GM12872 (cell line): ENCODE data around the gene FAM135A.

Source experiments
- CTCF ChIP-seq: IDR thresholded peaks from 3 replicates; pipeline ENCODE4 v1.5.1; 2011; ENCODE audit warnings: low read depth, mild to moderate bottlenecking, low read length, moderate library complexity; ENCODE audit not compliant: insufficient read depth

The FAM135A gene

GRCh38 chr6:70494833-70495232, 81.5 kb downstream of the FAM135A start:
- no peak for TF ChIP-seq CTCF

- TF ChIP-seq CTCF, result no peak
These were observed 89.2 kb downstream of the FAM135A start for GRCh38 chr6:70502484-70502883.

GRCh38 chr6:70503813-70504465, 90.6 kb downstream of the FAM135A start:
- no peak for TF ChIP-seq CTCF

GRCh38 chr6:70506321-70506720, 93.0 kb downstream of the FAM135A start:
- TF ChIP-seq CTCF, result no peak

GRCh38 chr6:70507161-70507560, 93.9 kb downstream of the FAM135A start:
- no peak for TF ChIP-seq CTCF

GRCh38 chr6:70508953-70509352, 95.6 kb downstream of the FAM135A start:
- TF ChIP-seq CTCF, result no peak

GRCh38 chr6:70510600-70510999, 97.3 kb downstream of the FAM135A start:
- no peak for TF ChIP-seq CTCF

GRCh38 chr6:70518723-70519122, 105.4 kb downstream of the FAM135A start:
- no peak for TF ChIP-seq CTCF
